Cardiac muscle cell (in vitro differentiated cells and primary cell): ENCODE data around the gene APBA2. TPM values are rescaled to one million over a fixed set of nuclear protein-coding genes. Genes with fewer than 3 reads are reported as not detected.

ENCODE experiments used
- DNase-seq, 2 donors: peaks; one replicate each; pipeline versions ENCODE4 v3.0.0 to v3.0.0-alpha.2; 2010 to 2017; ENCODE audit warnings: low read depth in 1 of 2, low spot score in 1 of 2
- H3K27ac ChIP-seq: fragments of 200-600 bp; sonication (generic); 2 replicates; pipeline ENCODE4 v1.5.1; 2016
- H3K27me3 ChIP-seq: fragments of 200-600 bp; sonication (generic); 2 replicates; pipeline ENCODE4 v1.6.0; 2016; ENCODE audit warnings: control low read depth
- H3K36me3 ChIP-seq: fragments of 200-600 bp; sonication (generic); 2 replicates; pipeline ENCODE4 v1.5.1; 2016; ENCODE audit warnings: control low read depth
- H3K4me1 ChIP-seq: fragments of 200-600 bp; sonication (generic); 2 replicates; pipeline ENCODE4 v1.8.1; 2017; ENCODE audit warnings: low read depth, mild to moderate bottlenecking, mixed run types
- H3K4me3 ChIP-seq: fragments of 200-600 bp; sonication (generic); 2 replicates; pipeline ENCODE4 v1.5.1; 2016; ENCODE audit warnings: mild to moderate bottlenecking
- H3K9me3 ChIP-seq: fragments of 200-600 bp; sonication (generic); 2 replicates; pipeline ENCODE4 v1.5.1; 2017; ENCODE audit warnings: low read depth, mild to moderate bottlenecking, control low read depth
- CTCF ChIP-seq: IDR thresholded peaks from 2 replicates; pipeline ENCODE4 v1.5.1; 2012; ENCODE audit warnings: low read depth, mild to moderate bottlenecking, low read length
- polyA plus RNA-seq: library from polyadenylated mRNA; unstranded; fragments of >200 nt; fragmentation: Nextera tagmentation; extraction: Ambion mirVana; gene quantifications from 2 replicates; pipeline ENCODE4 v1.2.1, GENCODE V29; 2016
- total RNA-seq: library from RNA; depleted of rRNA; stranded (reverse); fragments of >200 nt; gene quantifications from 2 replicates; pipeline ENCODE4 v1.2.3, GENCODE V29; 2016

APBA2 gene
- total and polyA plus RNA-seq, 2 experiments from 2014 or later, result 20.5 to 33.2 TPM

- H3K4me3 ChIP-seq, result no peak overlapping the region
Observed at GRCh38 chr15:29032751-29033150, 147.0 kb downstream of the APBA2 start.

GRCh38 chr15:29034151-29034550 lies 148.4 kb downstream of the APBA2 start:
- no peaks in the 10 kb centered on the region for H3K4me1 ChIP-seq
- no peaks in the 10 kb centered on the region for H3K27me3 ChIP-seq
- DNase-seq, result no peak
- no peaks in the 10 kb centered on the region for H3K36me3 ChIP-seq
- H3K9me3 ChIP-seq, result no peaks in the 10 kb centered on the region
- H3K4me3 ChIP-seq, result no peak overlapping the region
- TF ChIP-seq CTCF, result no peak
- H3K27ac ChIP-seq, result no peak overlapping the region

More at GRCh38 chr15:29032751-29033150, 147.0 kb downstream of the APBA2 start:
- no peak for TF ChIP-seq CTCF
- Histone ChIP-seq H3K27ac (no peak overlapping the region), H3K9me3 (no peaks in the 10 kb centered on the region), H3K36me3 (no peaks in the 10 kb centered on the region), H3K4me1 (no peaks in the 10 kb centered on the region), H3K27me3 (no peaks in the 10 kb centered on the region)
- no peak for DNase-seq

- Histone ChIP-seq H3K27ac (no peak overlapping the region), H3K4me3 (no peak overlapping the region), H3K4me1 (no peaks in the 10 kb centered on the region), H3K36me3 (no peaks in the 10 kb centered on the region), H3K27me3 (no peaks in the 10 kb centered on the region), H3K9me3 (no peaks in the 10 kb centered on the region)
- no peak for DNase-seq
- TF ChIP-seq CTCF, result no peak
Observed at GRCh38 chr15:29034593-29035335, 149.0 kb downstream of the APBA2 start.

GRCh38 chr15:29035336-29036285 lies 149.8 kb downstream of the APBA2 start:
- Histone ChIP-seq H3K27me3 (no peaks in the 10 kb centered on the region), H3K36me3 (no peaks in the 10 kb centered on the region), H3K9me3 (no peaks in the 10 kb centered on the region), H3K4me3 (no peak overlapping the region), H3K27ac (no peak overlapping the region), H3K4me1 (no peaks in the 10 kb centered on the region)
- DNase-seq, result no peak
- TF ChIP-seq CTCF, result no peak

GRCh38 chr15:29037997-29038705 lies 152.4 kb downstream of the APBA2 start:
- no peaks in the 10 kb centered on the region for H3K27me3 ChIP-seq
- H3K4me3 ChIP-seq, result no peak overlapping the region
- TF ChIP-seq CTCF, result no peak
- H3K27ac ChIP-seq, result no peak overlapping the region
- no peaks in the 10 kb centered on the region for H3K9me3 ChIP-seq
- no peaks in the 10 kb centered on the region for H3K4me1 ChIP-seq
- no peak for DNase-seq
- no peaks in the 10 kb centered on the region for H3K36me3 ChIP-seq
